GM18508 (cell line): ENCODE data around the gene PRSS8.
"Not testable (repeated sequence)": the region's sequence is repeated elsewhere in the genome, so short reads cannot be mapped to it uniquely, and the experiment has no call there.

ENCODE experiments used
- ATAC-seq: cut with Tn5 transposase; IDR thresholded peaks from one replicate; pipeline ENCODE4 v1.9.1; 2021; ENCODE audit warnings: moderate number of reproducible peaks; ENCODE audit not compliant: insufficient read depth, unreplicated experiment

Gene PRSS8

GRCh38 chr16:31145398-31145990 is 10.0 kb upstream of the PRSS8 start:
- no peak for ATAC-seq

GRCh38 chr16:31144418-31144817 is 8.9 kb upstream of the PRSS8 start:
- ATAC-seq = not testable (repeated sequence)

DNA sequence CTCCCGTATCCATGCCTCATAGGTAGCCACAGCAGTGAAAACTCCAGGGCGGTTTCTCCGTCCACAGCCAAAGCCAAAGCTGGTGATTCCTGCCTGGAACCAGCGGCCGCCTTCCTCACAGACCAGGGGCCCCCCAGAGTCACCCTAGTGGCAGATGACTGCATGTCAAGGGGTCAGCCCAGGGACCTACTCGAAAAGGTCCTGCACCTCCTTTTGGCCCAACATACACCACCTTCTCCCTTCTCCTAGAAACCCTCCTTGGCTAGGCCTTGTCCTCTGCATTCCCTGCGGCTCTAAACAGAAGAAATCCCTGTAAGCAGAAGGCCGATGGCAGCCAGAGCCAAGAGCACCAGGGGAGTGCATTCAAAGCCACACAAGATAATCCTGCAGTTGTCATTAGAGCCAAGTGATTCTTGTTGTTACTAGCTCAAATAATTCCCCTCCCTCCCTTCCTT is 8.2 kb upstream of the PRSS8 start:
- ATAC-seq = no peak

DNA sequence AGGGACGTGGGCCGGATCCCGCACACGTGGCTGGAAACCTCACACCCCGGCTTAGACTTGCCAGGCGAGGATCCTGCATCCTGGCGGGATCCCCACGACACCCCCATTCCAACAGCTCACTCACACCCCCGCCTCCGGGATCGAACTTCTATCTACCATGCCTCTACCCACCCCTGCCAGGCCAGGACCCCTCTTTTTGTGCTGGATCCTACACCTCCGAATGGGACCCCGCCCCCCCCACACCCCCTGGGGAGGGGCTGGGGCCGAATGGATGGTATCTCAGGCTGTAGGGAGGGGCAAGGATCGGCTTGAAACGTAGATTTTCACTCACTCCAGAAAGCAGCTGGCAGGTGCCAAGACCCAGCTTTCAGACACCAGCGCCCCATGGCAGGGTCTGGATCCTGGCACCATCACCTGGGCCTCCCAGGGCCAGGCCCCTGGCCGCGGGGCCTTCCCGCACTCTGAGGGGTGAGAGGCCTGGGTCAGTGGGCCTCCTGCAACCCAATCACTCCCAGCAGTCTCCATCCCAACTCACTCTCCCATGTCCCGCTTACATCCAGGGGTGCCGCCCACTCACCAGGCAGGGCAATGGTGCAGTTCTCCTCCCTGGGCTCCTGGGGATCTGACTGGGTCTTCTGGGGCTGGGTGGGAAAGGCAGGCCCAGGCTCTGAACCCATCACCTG is 7.6 kb upstream of the PRSS8 start:
- ATAC-seq = no peak

DNA sequence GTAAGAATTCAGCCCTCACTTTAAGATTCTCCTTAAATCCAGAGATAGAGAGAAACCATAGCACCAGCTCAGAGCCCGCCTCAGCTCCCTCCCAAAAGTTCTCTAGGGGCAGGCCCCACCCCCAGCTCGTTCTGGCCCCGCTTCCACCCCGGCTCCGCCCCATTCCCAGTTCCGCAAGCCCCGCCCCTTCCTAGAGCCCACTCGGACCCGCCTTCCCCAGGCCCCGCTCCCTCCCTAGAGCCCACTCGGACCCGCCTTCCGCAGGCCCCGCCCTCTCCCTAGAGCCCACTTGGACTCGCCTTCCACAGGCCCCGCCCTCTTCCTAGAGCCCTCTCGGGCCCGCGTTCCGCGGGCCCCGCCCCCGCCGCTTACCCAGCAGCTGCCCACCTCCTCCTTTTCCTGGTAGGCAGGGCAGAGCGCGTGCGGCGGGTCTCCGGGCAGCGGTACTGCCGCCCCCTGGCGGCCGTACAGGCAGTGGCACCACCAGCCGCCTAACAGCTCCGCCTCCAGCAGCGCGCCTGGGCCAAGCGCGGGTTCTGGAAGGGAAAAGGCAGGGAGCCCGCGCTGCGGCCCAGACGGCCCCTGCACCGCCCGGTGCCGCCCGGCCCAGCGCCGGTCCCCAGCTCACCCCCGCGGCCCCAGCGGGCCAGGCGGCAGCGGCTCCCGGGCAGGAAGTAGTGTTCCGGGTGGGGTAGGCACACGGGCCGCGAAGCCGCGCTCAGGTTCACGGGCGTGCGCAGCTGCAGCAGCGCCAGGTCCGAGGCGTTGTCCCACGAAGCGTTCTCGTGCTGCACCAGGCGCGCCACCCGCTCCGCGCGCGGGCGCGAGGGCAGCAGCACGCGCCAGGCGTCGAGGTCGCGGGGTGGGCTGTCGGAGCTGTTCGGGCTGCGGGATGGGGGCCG is 6.8 kb upstream of the PRSS8 start:
- ATAC-seq = peak; percentile 58

GRCh38 chr16:31141489-31142108 is 6.1 kb upstream of the PRSS8 start:
- ATAC-seq = no peak

DNA sequence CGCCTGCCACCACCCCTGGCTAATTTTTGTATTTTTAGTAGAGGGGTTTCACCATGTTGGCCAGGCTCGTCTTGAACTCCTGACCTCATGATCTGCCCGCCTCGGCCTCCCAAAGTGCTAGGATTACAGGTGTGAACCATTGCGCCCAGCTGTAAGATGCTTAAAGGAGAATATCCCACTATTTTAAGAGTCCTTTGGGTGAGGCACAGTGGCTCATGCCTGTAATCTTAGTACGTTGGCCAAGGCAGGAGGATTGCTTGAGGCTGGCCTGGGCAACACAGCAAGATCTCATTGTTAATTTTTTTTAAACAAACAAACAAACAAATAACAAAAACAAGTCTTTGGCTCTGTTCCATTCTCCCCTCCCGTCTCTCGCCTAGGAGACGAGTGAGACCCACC is 5.5 kb upstream of the PRSS8 start:
- not testable (repeated sequence) for ATAC-seq

- ATAC-seq = no peak
Observed at GRCh38 chr16:31138621-31139578, 3.4 kb upstream of the PRSS8 start.

- not testable (repeated sequence) for ATAC-seq
Observed at GRCh38 chr16:31136822-31137499, 1.4 kb upstream of the PRSS8 start.

DNA sequence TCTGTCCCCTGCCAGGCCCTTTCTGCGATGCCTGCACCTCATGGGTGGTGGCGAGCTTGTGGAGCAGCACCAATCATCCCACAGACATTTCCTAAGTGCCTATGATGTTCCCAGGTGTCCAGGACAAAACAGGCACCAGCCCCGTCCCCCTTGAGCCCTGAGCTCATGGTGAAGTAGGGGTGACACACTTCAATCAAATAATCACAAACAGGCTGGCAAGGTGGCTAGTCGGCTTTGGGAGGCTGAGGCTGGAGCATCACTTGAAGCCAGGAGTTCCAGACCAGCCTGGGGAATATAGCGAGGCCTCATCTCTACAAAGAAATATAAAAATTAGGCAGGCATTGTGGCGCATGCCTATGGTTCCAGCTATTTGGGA is 748 bp upstream of the PRSS8 start:
- no peak for ATAC-seq

DNA sequence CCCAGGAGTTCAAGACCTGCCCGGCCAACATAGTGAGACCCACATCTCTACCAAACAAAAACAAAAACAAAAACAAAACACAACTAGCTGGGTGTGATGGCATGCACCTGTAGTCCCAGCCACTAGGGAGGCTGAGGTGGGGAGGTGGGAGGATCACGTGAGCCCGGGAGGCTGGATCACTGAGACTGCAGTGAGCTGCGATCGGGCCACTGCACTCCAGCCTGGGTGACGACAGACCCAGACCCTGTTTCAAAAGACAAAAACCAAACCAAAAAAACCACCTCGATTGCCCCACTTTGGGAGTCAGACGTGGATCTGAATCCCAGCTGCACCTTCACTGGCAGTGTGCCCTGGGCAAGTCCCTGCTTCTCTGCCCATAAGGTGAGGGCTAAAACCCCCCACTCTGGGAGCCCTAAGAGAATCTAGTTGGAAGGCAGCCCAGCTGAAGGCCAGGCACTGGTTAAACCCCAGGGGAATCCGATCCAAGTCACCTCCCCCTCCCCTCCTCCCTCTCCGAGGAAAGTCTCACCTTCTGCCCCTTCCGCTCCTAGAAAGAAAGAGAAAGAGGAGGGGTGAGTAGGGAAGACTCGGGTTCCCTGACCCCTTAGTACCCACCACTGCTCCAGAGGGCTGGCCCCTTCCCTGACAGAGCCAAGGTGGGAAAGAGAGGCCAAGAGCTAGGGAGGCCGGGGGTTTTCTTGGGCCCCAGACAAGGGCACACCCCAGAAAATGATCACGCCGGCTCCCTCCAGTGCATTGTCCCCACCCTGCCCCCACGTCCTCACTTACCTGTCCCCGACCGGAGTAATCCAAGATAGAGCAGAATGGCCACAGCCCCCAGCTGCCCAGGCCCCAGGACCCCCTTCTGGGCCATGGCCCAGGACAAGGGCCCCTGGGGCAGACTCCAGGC is 647 bp downstream of the PRSS8 start:
- no peak for ATAC-seq

DNA sequence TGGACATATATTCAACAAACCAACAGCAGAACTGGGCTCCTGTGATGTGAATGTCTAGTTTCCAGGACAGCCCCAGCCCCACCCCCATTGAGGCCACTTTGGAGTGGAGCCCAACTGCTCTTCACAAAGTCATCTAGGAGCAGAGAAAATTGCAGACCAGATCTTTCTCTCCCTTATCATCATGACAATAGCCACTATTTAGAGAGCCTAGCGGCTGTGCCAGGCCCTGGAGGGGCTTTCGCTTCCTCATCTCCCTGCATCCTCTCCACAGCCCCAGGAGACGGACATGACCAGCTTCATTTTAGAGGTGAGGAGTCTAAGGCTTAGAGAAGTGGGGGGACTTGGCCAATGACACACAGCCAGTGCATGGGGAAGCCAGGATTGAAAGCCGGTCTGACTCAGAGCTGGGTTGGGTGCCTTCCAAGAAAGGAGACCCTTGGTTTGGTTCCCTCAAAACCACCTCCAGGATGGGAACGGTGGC is 1.4 kb downstream of the PRSS8 start:
- ATAC-seq = no peak

- ATAC-seq = no peak
Observed at GRCh38 chr16:31133046-31133501, 2.5 kb downstream of the PRSS8 start.

- ATAC-seq = no peak
Observed at GRCh38 chr16:31132303-31132979, 3.1 kb downstream of the PRSS8 start.

- no peak for ATAC-seq
Observed at GRCh38 chr16:31131841-31132271, 3.7 kb downstream of the PRSS8 start.

GRCh38 chr16:31131416-31131815 is 4.1 kb downstream of the PRSS8 start:
- no peak for ATAC-seq

DNA sequence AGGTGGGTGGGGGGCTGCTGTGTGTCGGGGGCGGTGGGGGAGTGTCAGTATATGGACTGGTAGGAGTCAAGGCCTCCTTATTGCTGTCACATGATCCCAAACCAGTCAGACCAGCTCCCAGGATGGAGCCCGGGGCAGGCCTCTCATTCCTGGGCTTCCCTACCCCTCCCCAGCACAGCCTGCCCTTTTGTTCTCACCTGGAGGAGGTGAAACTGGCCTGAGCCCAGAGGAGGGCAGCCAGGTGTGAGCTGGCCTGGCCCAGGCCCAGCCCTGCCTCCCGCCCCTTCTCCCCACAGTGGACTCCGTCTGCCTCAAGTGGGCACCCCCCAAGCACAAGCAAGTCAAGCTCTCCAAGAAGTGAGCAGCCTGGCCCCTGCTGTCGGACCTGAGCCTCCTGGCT is 4.6 kb downstream of the PRSS8 start:
- ATAC-seq = no peak
